Measurements from ENCODE around the gene SPTB.

- no peak for TF ChIP-seq CTCF (IDR thresholded peaks at IDR 0.05 in 8 of 11, conservative IDR thresholded peaks at IDR 0.05 in 3 of 11)
- TF ChIP-seq POLR2AphosphoS5 (IDR thresholded peaks at IDR 0.05), result no peak
Observed at GRCh38 chr14:64752909-64753308, 126.8 kb downstream of the SPTB start.
